Measurements from ENCODE around the gene NANS.
"Not testable (repeated sequence)": the region's sequence is repeated elsewhere in the genome, so short reads cannot be mapped to it uniquely, and the experiment has no call there.

NANS gene

DNA sequence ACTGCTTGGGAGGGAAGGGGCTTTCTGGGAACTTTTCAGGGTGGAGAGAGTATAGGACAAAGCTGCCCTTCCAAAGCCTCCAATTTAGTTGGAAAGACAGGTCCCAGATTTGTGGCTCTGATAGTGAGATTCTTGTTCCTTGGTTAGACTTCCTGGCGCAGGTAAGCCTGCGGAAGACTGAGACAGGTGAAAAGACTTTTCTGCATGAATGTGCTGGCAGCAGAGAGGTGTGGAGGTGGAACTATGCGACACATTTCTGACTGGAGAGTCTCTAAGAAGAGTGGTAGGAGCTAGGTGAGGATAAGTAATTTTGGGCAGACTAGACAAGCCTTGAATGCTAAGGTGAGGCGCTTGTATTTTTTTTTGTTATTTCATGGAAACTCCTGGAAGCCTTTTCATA, 29.9 kb downstream of the NANS start:
- ATAC-seq, result no peak
- TF ChIP-seq ZFP3 (CRISPR knock-in tag; IDR thresholded peaks at IDR 0.05) (no peak), GLIS3 (CRISPR knock-in tag; IDR thresholded peaks at IDR 0.05) (no peak), TCF4 (CRISPR knock-in tag; IDR thresholded peaks at IDR 0.05; ENCODE audit: borderline replicate concordance) (no peak), TOX (CRISPR knock-in tag; IDR thresholded peaks at IDR 0.05; ENCODE audit: borderline replicate concordance) (no peak), ESRRG (CRISPR knock-in tag; IDR thresholded peaks at IDR 0.05) (no peak), ISL1 (CRISPR knock-in tag; IDR thresholded peaks at IDR 0.05) (no peak), ZFP30 (CRISPR knock-in tag; IDR thresholded peaks at IDR 0.05) (no peak), PPARA (CRISPR knock-in tag; IDR thresholded peaks at IDR 0.05; ENCODE audit: borderline replicate concordance) (no peak), RARB (CRISPR knock-in tag; IDR thresholded peaks at IDR 0.05) (no peak)
- TF ChIP-seq, protein P1, sequence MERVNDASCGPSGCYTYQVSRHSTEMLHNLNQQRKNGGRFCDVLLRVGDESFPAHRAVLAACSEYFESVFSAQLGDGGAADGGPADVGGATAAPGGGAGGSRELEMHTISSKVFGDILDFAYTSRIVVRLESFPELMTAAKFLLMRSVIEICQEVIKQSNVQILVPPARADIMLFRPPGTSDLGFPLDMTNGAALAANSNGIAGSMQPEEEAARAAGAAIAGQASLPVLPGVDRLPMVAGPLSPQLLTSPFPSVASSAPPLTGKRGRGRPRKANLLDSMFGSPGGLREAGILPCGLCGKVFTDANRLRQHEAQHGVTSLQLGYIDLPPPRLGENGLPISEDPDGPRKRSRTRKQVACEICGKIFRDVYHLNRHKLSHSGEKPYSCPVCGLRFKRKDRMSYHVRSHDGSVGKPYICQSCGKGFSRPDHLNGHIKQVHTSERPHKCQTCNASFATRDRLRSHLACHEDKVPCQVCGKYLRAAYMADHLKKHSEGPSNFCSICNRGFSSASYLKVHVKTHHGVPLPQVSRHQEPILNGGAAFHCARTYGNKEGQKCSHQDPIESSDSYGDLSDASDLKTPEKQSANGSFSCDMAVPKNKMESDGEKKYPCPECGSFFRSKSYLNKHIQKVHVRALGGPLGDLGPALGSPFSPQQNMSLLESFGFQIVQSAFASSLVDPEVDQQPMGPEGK (CRISPR knock-in tag; IDR thresholded peaks at IDR 0.05; ENCODE audit: borderline replicate concordance), result no peak

DNA sequence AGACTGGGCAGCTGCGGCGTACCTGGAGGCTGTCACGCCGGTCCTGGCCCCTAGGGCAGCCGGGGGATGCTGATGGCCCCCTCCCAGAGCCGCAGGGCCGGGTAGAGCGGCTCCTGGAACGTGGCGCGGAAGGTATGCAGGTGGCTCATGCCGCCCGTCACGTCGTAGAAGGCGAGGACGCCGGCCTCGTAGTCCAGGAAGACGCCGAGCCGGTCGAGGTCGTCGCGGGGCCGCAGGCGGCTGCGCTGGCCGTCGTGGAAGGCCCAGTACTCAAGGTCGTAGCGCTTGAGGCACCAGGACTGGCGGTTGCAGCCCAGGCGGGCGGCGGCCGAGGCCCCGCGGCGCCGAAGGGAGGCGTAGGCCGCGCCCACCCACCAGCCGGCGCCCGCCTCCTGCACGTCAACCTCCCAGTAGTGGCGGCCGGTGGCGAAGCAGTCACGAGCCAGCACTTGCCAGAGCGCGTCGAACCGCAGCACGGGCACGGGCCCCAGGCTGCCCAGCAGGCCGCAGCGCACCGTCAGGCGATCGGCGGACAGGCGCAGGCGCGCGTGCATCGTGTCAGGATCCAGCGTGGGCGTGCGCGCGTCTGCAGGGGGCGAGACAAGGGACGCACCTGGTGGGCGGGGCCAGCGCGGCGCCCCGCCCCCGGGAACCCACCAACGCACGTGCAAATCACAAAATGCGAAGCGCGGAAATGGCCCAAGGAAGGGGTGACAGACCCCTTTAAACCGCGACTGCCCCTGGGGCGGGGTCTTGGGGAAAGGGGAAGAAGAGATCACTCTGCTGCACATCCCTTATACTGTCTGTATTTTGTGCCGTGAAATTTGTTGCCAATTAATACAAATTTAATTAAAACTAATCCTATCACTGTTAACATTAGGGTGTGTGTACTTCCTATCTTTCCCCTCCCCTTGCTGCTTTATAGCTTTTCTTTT, 31.2 kb downstream of the NANS start:
- no peak for ATAC-seq

DNA sequence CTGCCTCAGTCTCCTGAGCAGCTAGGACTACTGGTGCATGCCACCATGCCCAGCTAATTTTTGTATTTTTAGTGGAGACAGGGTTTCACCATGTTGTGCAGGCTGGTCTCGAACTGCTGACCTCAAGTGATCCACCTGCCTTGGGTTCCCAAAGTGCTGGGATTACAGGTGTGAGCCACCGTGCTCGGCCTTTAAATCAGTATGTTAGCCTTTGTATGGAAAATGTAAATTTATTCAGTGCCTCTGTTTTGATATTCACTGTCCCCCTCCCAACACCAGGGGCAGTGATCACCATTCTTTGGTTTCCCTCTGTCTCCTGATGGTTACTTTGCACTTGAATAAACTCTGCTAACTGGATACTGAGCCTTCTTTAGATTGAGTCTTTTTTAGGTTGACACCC, 34.1 kb downstream of the NANS start:
- not testable (repeated sequence) for ATAC-seq

More for the DNA sequence above, 31.2 kb downstream of the NANS start:
- TF ChIP-seq OSR1 (CRISPR knock-in tag; IDR thresholded peaks at IDR 0.05), result no peak
- TF ChIP-seq ARNTL (CRISPR knock-in tag; IDR thresholded peaks at IDR 0.05; ENCODE audit: borderline replicate concordance, low read depth), result no peak
- TF ChIP-seq PPARA (CRISPR knock-in tag; IDR thresholded peaks at IDR 0.05; ENCODE audit: borderline replicate concordance), result no peak
- no peak for TF ChIP-seq ZFP3 (CRISPR knock-in tag; IDR thresholded peaks at IDR 0.05)
- TF ChIP-seq, protein P2, sequence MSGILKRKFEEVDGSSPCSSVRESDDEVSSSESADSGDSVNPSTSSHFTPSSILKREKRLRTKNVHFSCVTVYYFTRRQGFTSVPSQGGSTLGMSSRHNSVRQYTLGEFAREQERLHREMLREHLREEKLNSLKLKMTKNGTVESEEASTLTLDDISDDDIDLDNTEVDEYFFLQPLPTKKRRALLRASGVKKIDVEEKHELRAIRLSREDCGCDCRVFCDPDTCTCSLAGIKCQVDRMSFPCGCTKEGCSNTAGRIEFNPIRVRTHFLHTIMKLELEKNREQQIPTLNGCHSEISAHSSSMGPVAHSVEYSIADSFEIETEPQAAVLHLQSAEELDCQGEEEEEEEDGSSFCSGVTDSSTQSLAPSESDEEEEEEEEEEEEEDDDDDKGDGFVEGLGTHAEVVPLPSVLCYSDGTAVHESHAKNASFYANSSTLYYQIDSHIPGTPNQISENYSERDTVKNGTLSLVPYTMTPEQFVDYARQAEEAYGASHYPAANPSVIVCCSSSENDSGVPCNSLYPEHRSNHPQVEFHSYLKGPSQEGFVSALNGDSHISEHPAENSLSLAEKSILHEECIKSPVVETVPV (CRISPR knock-in tag; IDR thresholded peaks at IDR 0.05), result no peak
- TF ChIP-seq ZNF565 (CRISPR knock-in tag; conservative IDR thresholded peaks at IDR 0.05; ENCODE audit: low read depth), result no peak
- no peak for TF ChIP-seq ZC3H10 (CRISPR knock-in tag; IDR thresholded peaks at IDR 0.05)

DNA sequence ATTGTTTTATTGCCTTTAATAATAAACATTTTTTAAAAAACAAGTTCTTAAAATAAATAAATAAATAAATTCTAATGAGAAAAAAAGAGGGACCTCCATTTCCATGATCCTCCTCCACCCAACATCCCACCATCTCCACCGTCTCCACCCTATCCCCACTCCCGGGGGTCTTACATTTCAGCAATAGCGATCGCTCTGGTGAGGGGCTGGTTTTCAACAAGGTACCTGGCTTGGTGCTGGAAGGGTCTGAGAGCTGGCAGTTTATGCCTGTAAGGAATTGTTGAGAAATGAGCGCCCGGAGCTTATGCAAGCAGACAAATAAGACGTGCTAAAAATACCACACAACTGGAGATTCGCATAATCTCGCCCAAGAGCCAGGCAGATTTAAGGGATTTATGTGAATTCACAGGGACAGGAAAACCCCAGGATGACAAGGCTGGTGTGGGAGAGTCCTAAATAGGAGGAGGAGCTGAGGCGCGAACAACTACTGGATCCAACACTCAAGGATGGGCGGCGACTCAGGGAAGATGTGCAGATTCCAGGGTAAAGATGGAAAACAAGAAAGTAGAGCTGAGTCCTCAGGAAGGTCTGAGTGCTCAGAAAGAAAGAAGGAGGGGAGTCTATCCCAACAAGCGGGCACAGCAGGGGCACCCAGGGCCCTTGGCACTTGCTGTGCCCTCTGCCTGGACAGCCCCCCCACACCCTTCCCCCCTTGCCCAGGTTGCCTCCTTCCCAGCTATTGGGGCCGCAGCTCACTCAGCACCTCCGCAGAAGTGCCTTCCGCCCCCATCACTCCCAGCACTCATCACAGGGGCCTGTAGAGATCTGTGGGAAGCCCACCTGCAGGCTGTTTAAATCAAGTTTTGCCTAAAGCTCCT, 35.4 kb downstream of the NANS start:
- TF ChIP-seq ARNTL (CRISPR knock-in tag; IDR thresholded peaks at IDR 0.05; ENCODE audit: borderline replicate concordance, low read depth), result no peak
- no peak for TF ChIP-seq ZFP30 (CRISPR knock-in tag; IDR thresholded peaks at IDR 0.05)
- no peak for TF ChIP-seq ZNF565 (CRISPR knock-in tag; conservative IDR thresholded peaks at IDR 0.05; ENCODE audit: low read depth)
- TF ChIP-seq CSDC2 (CRISPR knock-in tag; IDR thresholded peaks at IDR 0.05), result no peak
- TF ChIP-seq GLIS3 (CRISPR knock-in tag; IDR thresholded peaks at IDR 0.05), result no peak
- ATAC-seq, result no peak

DNA sequence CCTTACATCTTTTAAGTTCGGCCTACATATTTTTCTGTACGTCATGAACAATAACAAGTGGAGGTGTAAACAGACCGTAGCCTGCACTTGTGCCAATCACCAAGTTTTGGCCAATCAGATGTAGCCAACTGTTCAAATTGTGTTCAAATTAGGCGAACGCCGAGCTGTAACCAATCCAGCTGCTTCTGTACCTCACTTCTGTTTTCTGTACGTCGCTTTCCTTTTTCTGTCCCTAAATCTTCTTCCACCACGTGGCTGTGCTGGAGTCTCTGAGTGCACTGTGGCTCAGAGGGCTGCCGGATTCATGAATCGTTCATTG, 36.0 kb downstream of the NANS start:
- TF ChIP-seq GLIS3 (CRISPR knock-in tag; IDR thresholded peaks at IDR 0.05) (no peak), ZNF8 (CRISPR knock-in tag; IDR thresholded peaks at IDR 0.05) (no peak), ZNF70 (CRISPR knock-in tag; IDR thresholded peaks at IDR 0.05) (no peak), BACH2 (CRISPR knock-in tag; IDR thresholded peaks at IDR 0.05; ENCODE audit: borderline replicate concordance) (no peak), CSDC2 (CRISPR knock-in tag; IDR thresholded peaks at IDR 0.05) (no peak), ESRRG (CRISPR knock-in tag; IDR thresholded peaks at IDR 0.05) (no peak)
- TF ChIP-seq, protein P3, sequence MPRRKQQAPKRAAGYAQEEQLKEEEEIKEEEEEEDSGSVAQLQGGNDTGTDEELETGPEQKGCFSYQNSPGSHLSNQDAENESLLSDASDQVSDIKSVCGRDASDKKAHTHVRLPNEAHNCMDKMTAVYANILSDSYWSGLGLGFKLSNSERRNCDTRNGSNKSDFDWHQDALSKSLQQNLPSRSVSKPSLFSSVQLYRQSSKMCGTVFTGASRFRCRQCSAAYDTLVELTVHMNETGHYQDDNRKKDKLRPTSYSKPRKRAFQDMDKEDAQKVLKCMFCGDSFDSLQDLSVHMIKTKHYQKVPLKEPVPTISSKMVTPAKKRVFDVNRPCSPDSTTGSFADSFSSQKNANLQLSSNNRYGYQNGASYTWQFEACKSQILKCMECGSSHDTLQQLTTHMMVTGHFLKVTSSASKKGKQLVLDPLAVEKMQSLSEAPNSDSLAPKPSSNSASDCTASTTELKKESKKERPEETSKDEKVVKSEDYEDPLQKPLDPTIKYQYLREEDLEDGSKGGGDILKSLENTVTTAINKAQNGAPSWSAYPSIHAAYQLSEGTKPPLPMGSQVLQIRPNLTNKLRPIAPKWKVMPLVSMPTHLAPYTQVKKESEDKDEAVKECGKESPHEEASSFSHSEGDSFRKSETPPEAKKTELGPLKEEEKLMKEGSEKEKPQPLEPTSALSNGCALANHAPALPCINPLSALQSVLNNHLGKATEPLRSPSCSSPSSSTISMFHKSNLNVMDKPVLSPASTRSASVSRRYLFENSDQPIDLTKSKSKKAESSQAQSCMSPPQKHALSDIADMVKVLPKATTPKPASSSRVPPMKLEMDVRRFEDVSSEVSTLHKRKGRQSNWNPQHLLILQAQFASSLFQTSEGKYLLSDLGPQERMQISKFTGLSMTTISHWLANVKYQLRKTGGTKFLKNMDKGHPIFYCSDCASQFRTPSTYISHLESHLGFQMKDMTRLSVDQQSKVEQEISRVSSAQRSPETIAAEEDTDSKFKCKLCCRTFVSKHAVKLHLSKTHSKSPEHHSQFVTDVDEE (CRISPR knock-in tag; IDR thresholded peaks at IDR 0.05), result no peak
- TF ChIP-seq, protein P4, sequence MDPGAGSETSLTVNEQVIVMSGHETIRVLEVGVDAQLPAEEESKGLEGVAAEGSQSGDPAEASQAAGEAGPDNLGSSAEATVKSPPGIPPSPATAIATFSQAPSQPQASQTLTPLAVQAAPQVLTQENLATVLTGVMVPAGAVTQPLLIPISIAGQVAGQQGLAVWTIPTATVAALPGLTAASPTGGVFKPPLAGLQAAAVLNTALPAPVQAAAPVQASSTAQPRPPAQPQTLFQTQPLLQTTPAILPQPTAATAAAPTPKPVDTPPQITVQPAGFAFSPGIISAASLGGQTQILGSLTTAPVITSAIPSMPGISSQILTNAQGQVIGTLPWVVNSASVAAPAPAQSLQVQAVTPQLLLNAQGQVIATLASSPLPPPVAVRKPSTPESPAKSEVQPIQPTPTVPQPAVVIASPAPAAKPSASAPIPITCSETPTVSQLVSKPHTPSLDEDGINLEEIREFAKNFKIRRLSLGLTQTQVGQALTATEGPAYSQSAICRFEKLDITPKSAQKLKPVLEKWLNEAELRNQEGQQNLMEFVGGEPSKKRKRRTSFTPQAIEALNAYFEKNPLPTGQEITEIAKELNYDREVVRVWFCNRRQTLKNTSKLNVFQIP (CRISPR knock-in tag; IDR thresholded peaks at IDR 0.05; ENCODE audit: borderline replicate concordance, low read depth), result no peak
- TF ChIP-seq, protein P1 (CRISPR knock-in tag; IDR thresholded peaks at IDR 0.05; ENCODE audit: borderline replicate concordance), result no peak
- ATAC-seq, result no peak
